Activated CD4-positive, alpha-beta T cell treated with anti-CD3 and anti-CD28 coated beads for 36 hours (primary cell): ENCODE data around the gene JAML. TPM values are rescaled to one million over a fixed set of nuclear protein-coding genes. Genes with fewer than 3 reads are reported as not detected.

ENCODE experiments used
- ATAC-seq: fragments of 200-7000 bp; cut with Tn5 transposase; one replicate; pipeline ENCODE4 v1.10.0; 2021; ENCODE audit warnings: mild to moderate bottlenecking, moderate library complexity
- CTCF ChIA-PET: fragments of 350-600 bp; sonication (Branson Sonifier 250); formaldehyde crosslinking; loops from one replicate; lab custom pipeline; 2021; ENCODE audit warnings: antibody characterized with exemption; lab: Charles Lee
- POLR2A ChIA-PET: fragments of 350-600 bp; sonication (Branson Sonifier 250); formaldehyde crosslinking; loops from one replicate; lab custom pipeline; 2021; ENCODE audit warnings: antibody characterized with exemption, inconsistent platforms; lab: Charles Lee
- DNase-seq: peaks from one replicate; pipeline ENCODE4 v3.0.0-alpha.2; 2020
- H3K27ac Mint-ChIP-seq: one replicate; pipeline ENCODE4 v1.8.0; 2021; ENCODE audit warnings: mixed read lengths
- H3K27me3 Mint-ChIP-seq: one replicate; pipeline ENCODE4 v1.8.0; 2021; ENCODE audit warnings: mixed read lengths
- H3K36me3 Mint-ChIP-seq: one replicate; pipeline ENCODE4 v1.8.0; 2021; ENCODE audit warnings: low read depth, mixed read lengths
- H3K4me1 Mint-ChIP-seq: one replicate; pipeline ENCODE4 v1.8.0; 2021; ENCODE audit warnings: mixed read lengths
- H3K4me3 Mint-ChIP-seq: one replicate; pipeline ENCODE4 v1.8.0; 2021; ENCODE audit warnings: mild to moderate bottlenecking, moderate library complexity, mixed read lengths
- H3K9me3 Mint-ChIP-seq: one replicate; pipeline ENCODE4 v1.8.0; 2021; ENCODE audit warnings: low read depth, mixed read lengths
- intact Hi-C, 2 experiments: fragments of 100-400 bp; cut with DNase I in 1 of 2; cut with micrococcal nuclease in 1 of 2; formaldehyde crosslinking; loops; one replicate each; pipeline versions ENCODE4 v1.14.2 to v1.15.1; 2022 to 2024; cut with DNase I, micrococcal nuclease
- total RNA-seq, 2 experiments: library from RNA; stranded (reverse); gene quantifications; one replicate each; pipeline ENCODE4 v1.2.3, GENCODE V29; 2021

JAML gene
- total RNA-seq, 2 experiments from 2014 or later: 168 to 193 TPM

GRCh38 chr11:118229274-118229847, 4.5 kb upstream of the JAML start:
- peaks cover 58% of the 10 kb centered on the region for H3K4me1 Mint-ChIP-seq
- H3K27ac Mint-ChIP-seq: no peak overlapping the region
- no peak for DNase-seq
- peaks cover 7% of the 10 kb centered on the region for H3K9me3 Mint-ChIP-seq
- no peaks in the 10 kb centered on the region for H3K27me3 Mint-ChIP-seq
- intact Hi-C loops: loop anchor here in 1 of 2 experiments (5.0 to 10.0 kb wide), 3 partner anchors 563 to 1132 kb away; partner anchors contain the start of genes DDX6 and SIK3
- H3K36me3 Mint-ChIP-seq: peaks cover 58% of the 10 kb centered on the region
- no peak for ATAC-seq
- H3K4me3 Mint-ChIP-seq: peak overlapping the region; percentile 9
- CTCF ChIA-PET: interaction anchor here (0.7 to 4.2 kb wide), 3 partner anchors 12 to 50 kb away, joined by 3 to 22 read pairs (median 3); no protein-coding TSS in a partner anchor
- POLR2A ChIA-PET: interaction anchor here (0.5 to 1.6 kb wide), 2 partner anchors 13 to 771 kb away, joined by 3 to 5 read pairs; no protein-coding TSS in a partner anchor

- Mint-ChIP-seq H3K4me1 (peaks cover 49% of the 10 kb centered on the region), H3K36me3 (peaks cover 54% of the 10 kb centered on the region), H3K27ac (no peak overlapping the region), H3K9me3 (peaks cover 7% of the 10 kb centered on the region), H3K4me3 (peak overlapping the region; percentile 15), H3K27me3 (no peaks in the 10 kb centered on the region)
- ChIA-PET POLR2A (interaction anchor here (1.4 to 4.2 kb wide), 3 partner anchors 12 to 111 kb away, joined by 6 to 44 read pairs (median 42); no protein-coding TSS in a partner anchor), CTCF (interaction anchor here (1.7 to 4.2 kb wide), 3 partner anchors 12 to 18 kb away, joined by 6 to 36 read pairs (median 16); no protein-coding TSS in a partner anchor)
- ATAC-seq (no peak), DNase-seq (no peak)
- intact Hi-C loops: loop anchor here (1.0 to 10.0 kb wide), 4 partner anchors 11 to 1131 kb away; partner anchors contain the start of genes DDX6 (in 1 of the 2) and SIK3 (in 1 of the 2)
Observed at GRCh38 chr11:118227865-118228785, 3.3 kb upstream of the JAML start.

DNA sequence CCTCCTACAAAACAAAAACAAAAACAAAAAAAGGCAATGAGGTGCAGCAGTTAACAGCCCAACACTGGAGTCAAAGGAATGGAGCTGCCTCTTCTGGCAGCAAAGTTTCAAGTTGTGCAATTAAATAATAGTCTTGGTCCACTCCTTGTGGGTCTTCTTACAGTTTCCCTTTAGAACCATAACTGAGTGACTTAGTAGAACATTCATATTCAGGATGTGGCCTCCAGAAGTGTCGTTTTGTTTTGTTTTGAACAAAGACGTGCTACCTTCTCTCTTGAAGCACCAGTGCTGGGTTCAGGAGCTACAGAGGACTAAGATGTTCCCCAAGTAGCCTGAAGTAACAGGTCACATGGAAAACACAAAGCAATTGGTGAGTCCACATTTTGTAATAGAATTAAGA, 2.0 kb upstream of the JAML start:
- ATAC-seq: peak; percentile 17

DNA sequence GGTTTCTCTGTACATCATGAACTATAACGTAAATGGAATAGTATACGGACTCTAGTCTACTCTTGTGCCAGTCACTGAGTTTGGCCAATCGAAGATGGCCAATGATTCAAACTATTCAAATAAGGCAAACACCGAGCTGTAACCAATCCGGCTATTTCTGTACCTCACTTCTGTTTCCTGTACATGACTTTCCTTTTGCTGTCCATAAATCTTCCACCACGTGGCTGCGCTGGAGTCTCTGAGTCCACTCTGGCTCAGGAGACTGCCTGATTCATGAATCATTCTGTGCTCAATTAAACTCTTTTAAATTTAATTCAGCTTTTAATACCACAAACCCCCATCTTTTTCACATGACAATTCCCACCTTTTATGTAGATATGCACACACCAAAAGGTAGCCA, 1.5 kb upstream of the JAML start:
- Mint-ChIP-seq H3K27ac (no peak overlapping the region), H3K4me1 (peaks cover 56% of the 10 kb centered on the region), H3K9me3 (peaks cover 7% of the 10 kb centered on the region), H3K27me3 (no peaks in the 10 kb centered on the region), H3K36me3 (peaks cover 60% of the 10 kb centered on the region), H3K4me3 (peak overlapping the region; percentile 9)
- intact Hi-C loops: loop anchor here in 1 of 2 experiments (5.0 to 10.0 kb wide), 3 partner anchors 566 to 1129 kb away; partner anchors contain the start of genes DDX6 and SIK3
- ATAC-seq (no peak), DNase-seq (peak; percentile 41)
- CTCF ChIA-PET: interaction anchor here (1.7 to 4.2 kb wide), 5 partner anchors 11 to 27 kb away, joined by 6 to 36 read pairs (median 16); no protein-coding TSS in a partner anchor
- POLR2A ChIA-PET: interaction anchor here (1.4 to 4.2 kb wide), 3 partner anchors 11 to 113 kb away, joined by 6 to 44 read pairs (median 42); no protein-coding TSS in a partner anchor

More for the DNA sequence above, 2.0 kb upstream of the JAML start:
- Mint-ChIP-seq H3K4me1 (peaks cover 52% of the 10 kb centered on the region), H3K4me3 (peak overlapping the region; percentile 30), H3K36me3 (peaks cover 58% of the 10 kb centered on the region), H3K27me3 (no peaks in the 10 kb centered on the region), H3K27ac (no peak overlapping the region), H3K9me3 (peaks cover 7% of the 10 kb centered on the region)
- intact Hi-C loops: loop anchor here (1.0 to 10.0 kb wide), 4 partner anchors 13 to 1129 kb away; partner anchors contain the start of genes DDX6 (in 1 of the 2) and SIK3 (in 1 of the 2)
- POLR2A ChIA-PET: interaction anchor here (1.4 to 4.2 kb wide), 3 partner anchors 12 to 113 kb away, joined by 6 to 44 read pairs (median 42); no protein-coding TSS in a partner anchor
- CTCF ChIA-PET: interaction anchor here (0.6 to 4.2 kb wide), 6 partner anchors 11 to 222 kb away, joined by 3 to 36 read pairs (median 11); no protein-coding TSS in a partner anchor
- DNase-seq: no peak

- POLR2A ChIA-PET: interaction anchor here (0.5 to 4.2 kb wide), 14 partner anchors 9 to 660 kb away, joined by 3 to 44 read pairs (median 4); partner anchors contain the start of genes ARCN1, CXCR5 and MPZL3
- CTCF ChIA-PET: interaction anchor here (0.5 to 4.2 kb wide), 16 partner anchors 8 to 222 kb away, joined by 3 to 36 read pairs (median 4); partner anchors contain the start of gene MPZL3
- peak overlapping the region; percentile 76 for H3K4me3 Mint-ChIP-seq
- peaks cover 7% of the 10 kb centered on the region for H3K9me3 Mint-ChIP-seq
- H3K27me3 Mint-ChIP-seq: no peaks in the 10 kb centered on the region
- peaks cover 79% of the 10 kb centered on the region for H3K4me1 Mint-ChIP-seq
- H3K36me3 Mint-ChIP-seq: peaks cover 82% of the 10 kb centered on the region
- intact Hi-C loops: loop anchor here (1.0 to 10.0 kb wide), 5 partner anchors 17 to 703 kb away; partner anchors contain the start of gene BCL9L (in 1 of the 2)
- peak; percentile 50 for DNase-seq
- H3K27ac Mint-ChIP-seq: no peak overlapping the region
- peak; percentile 23 for ATAC-seq
Observed at GRCh38 chr11:118223992-118224391, 819 bp downstream of the JAML start.

DNA sequence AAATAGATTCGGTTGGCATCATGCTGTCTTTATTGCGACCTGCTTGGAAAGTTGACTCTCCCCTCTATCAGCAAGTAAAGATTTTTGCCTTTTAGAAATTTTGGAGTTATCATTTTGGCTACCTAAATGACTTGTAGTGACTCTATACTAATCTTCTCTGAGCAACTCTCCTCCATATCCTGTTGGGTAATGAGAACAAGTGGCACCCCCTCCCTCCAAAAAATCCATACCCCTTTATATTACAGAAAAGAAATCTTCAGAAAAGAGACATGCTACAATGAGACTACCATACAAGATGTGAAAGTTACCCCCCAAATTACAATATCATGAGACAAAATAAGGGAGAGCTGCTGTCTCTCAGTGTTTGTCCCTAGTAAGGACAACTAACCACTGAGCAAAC, 1.2 kb downstream of the JAML start:
- no peaks in the 10 kb centered on the region for H3K27me3 Mint-ChIP-seq
- ChIA-PET POLR2A (interaction anchor here (0.9 to 4.2 kb wide), 7 partner anchors 9 to 117 kb away, joined by 3 to 42 read pairs (median 7); partner anchors contain the start of gene MPZL3), CTCF (interaction anchor here (0.5 to 4.2 kb wide), 8 partner anchors 8 to 73 kb away, joined by 3 to 36 read pairs (median 6); no protein-coding TSS in a partner anchor)
- H3K27ac Mint-ChIP-seq: no peak overlapping the region
- H3K4me3 Mint-ChIP-seq: peak overlapping the region; percentile 76
- H3K4me1 Mint-ChIP-seq: peaks cover 82% of the 10 kb centered on the region
- H3K9me3 Mint-ChIP-seq: peaks cover 7% of the 10 kb centered on the region
- H3K36me3 Mint-ChIP-seq: peaks cover 84% of the 10 kb centered on the region
- ATAC-seq: peak; percentile 20
- intact Hi-C loops: loop anchor here in 1 of 2 experiments (1.0 to 10.0 kb wide), 3 partner anchors 18 to 704 kb away; partner anchors contain the start of gene BCL9L
- no peak for DNase-seq

DNA sequence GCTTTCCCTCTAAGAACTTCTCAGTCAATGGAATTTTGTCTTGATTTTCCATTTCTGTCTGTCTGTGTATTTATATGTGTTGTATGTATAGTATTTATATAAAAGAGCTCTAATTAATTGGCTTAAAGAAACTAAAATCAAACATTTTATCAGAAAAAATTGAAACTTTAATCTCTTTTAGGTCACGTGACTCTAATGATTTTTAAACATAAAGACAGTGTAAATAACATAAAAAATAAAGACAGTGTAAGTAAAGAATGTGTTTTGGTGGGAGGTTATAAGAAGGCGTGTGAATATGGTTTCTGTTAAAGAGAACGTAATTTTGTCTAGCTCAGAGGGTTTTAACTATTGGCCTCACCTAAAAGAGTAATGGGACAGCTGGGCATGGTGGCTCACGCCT, 2.4 kb downstream of the JAML start:
- ChIA-PET POLR2A (interaction anchor here (0.7 to 0.8 kb wide), 2 partner anchors 14 to 20 kb away, joined by 5 read pairs; no protein-coding TSS in a partner anchor), CTCF (interaction anchor here (0.8 to 2.5 kb wide), 4 partner anchors 8 to 180 kb away, joined by 3 to 13 read pairs (median 5); no protein-coding TSS in a partner anchor)
- Mint-ChIP-seq H3K4me1 (peaks cover 81% of the 10 kb centered on the region), H3K36me3 (peaks cover 80% of the 10 kb centered on the region), H3K4me3 (peak overlapping the region; percentile 76), H3K27me3 (no peaks in the 10 kb centered on the region), H3K9me3 (peaks cover 7% of the 10 kb centered on the region), H3K27ac (peak overlapping the region; percentile 100)
- intact Hi-C loops: loop anchor here in 1 of 2 experiments (5.0 to 10.0 kb wide), 2 partner anchors 652 to 705 kb away; partner anchors contain the start of gene BCL9L
- ATAC-seq (no peak), DNase-seq (no peak)

GRCh38 chr11:118221419-118221818, 3.4 kb downstream of the JAML start:
- Mint-ChIP-seq H3K4me3 (peak overlapping the region; percentile 76), H3K4me1 (peaks cover 81% of the 10 kb centered on the region), H3K27ac (peak overlapping the region; percentile 100), H3K9me3 (peaks cover 7% of the 10 kb centered on the region), H3K27me3 (no peaks in the 10 kb centered on the region), H3K36me3 (peaks cover 70% of the 10 kb centered on the region)
- DNase-seq: no peak
- intact Hi-C loops: loop anchor here in 1 of 2 experiments (5.0 to 10.0 kb wide), 2 partner anchors 653 to 706 kb away; partner anchors contain the start of gene BCL9L
- POLR2A ChIA-PET: interaction anchor here (0.7 to 0.9 kb wide), 2 partner anchors 19 to 89 kb away, joined by 3 to 4 read pairs; no protein-coding TSS in a partner anchor
- CTCF ChIA-PET: interaction anchor here (0.9 to 2.5 kb wide), 6 partner anchors 7 to 74 kb away, joined by 3 to 13 read pairs (median 6); no protein-coding TSS in a partner anchor
- ATAC-seq: no peak

- Mint-ChIP-seq H3K9me3 (no peaks in the 10 kb centered on the region), H3K4me1 (peaks cover 84% of the 10 kb centered on the region), H3K36me3 (peaks cover 62% of the 10 kb centered on the region), H3K27ac (peak overlapping the region; percentile 100), H3K4me3 (peak overlapping the region; percentile 76), H3K27me3 (no peaks in the 10 kb centered on the region)
- DNase-seq: no peak
- POLR2A ChIA-PET: interaction anchor here (0.6 to 0.7 kb wide), 2 partner anchors 13 to 924 kb away, joined by 4 to 8 read pairs; no protein-coding TSS in a partner anchor
- intact Hi-C loops: loop anchor here (5.0 to 10.0 kb wide), 4 partner anchors 218 to 708 kb away; partner anchors contain the start of genes KMT2A (in 2 of the 2), BCL9L (in 1 of the 2) and IL10RA (in 1 of the 2)
- no peak for ATAC-seq
- CTCF ChIA-PET: interaction anchor here (0.6 to 2.1 kb wide), 4 partner anchors 9 to 76 kb away, joined by 3 to 10 read pairs (median 5); no protein-coding TSS in a partner anchor
Observed at GRCh38 chr11:118219732-118220131, 5.1 kb downstream of the JAML start.
